ENCODE data around the gene DCLK3.

GRCh38 chr3:36792342-36792741, 28.0 kb upstream of the DCLK3 start:
- TF ChIP-seq POLR2A (IDR thresholded peaks at IDR 0.05) (no peak), POLR2AphosphoS5 (IDR thresholded peaks at IDR 0.05) (no peak)

All from spleen (tissue), 3 donors.